GM20000 (cell line): ENCODE data around the gene SNCAIP.

Source experiments
- DNase-seq: peaks from one replicate; pipeline ENCODE4 v3.0.0; 2012; ENCODE audit warnings: low spot score
- CTCF ChIP-seq: IDR thresholded peaks from 2 replicates; pipeline ENCODE4 v1.5.1; 2012; ENCODE audit warnings: mild to moderate bottlenecking, control low read depth; ENCODE audit errors: extremely low read depth, missing control alignments

SNCAIP gene

GRCh38 chr5:122385286-122385685 lies 73.2 kb downstream of the SNCAIP start:
- no peak for DNase-seq
- TF ChIP-seq CTCF: no peak

GRCh38 chr5:122385808-122386207 lies 73.8 kb downstream of the SNCAIP start:
- no peak for DNase-seq

GRCh38 chr5:122390154-122390553 lies 78.1 kb downstream of the SNCAIP start:
- DNase-seq: no peak
- no peak for TF ChIP-seq CTCF

More at GRCh38 chr5:122385808-122386207, 73.8 kb downstream of the SNCAIP start:
- no peak for TF ChIP-seq CTCF

- no peak for DNase-seq
- no peak for TF ChIP-seq CTCF
Measured at GRCh38 chr5:122390694-122391093, 78.7 kb downstream of the SNCAIP start.

GRCh38 chr5:122391621-122392020 lies 79.6 kb downstream of the SNCAIP start:
- no peak for TF ChIP-seq CTCF
- no peak for DNase-seq

- TF ChIP-seq CTCF: no peak
- no peak for DNase-seq
Measured at GRCh38 chr5:122392224-122392623, 80.2 kb downstream of the SNCAIP start.

- no peak for DNase-seq
- TF ChIP-seq CTCF: no peak
Measured at GRCh38 chr5:122392824-122393223, 80.8 kb downstream of the SNCAIP start.
